ENCODE results near the gene HPD. TPM values are rescaled to one million over a fixed set of nuclear protein-coding genes. Genes with fewer than 3 reads are reported as not detected.

HPD gene
- polyA plus RNA-seq, 3 donors: 0.19 to 0.75 TPM; not detected in 1

- Histone ChIP-seq H2AFZ (ENCODE audit: insufficient read depth, low read depth, low read length, poor library complexity, severe bottlenecking) (peak overlapping the region; percentile 85), H3K9me3 (replicated peaks in 1 of 2; ENCODE audit: control insufficient read depth in 1 of 2, insufficient read depth in 1 of 2, low read length in 2 of 2) (no peaks in the 10 kb centered on the region), H3K9ac (ENCODE audit: insufficient read depth, low read length, poor library complexity, severe bottlenecking) (peak overlapping the region; percentile 95), H3K79me2 (ENCODE audit: insufficient read depth, low read length) (peaks cover 82% of the 10 kb centered on the region), H4K20me1 (ENCODE audit: insufficient read depth, low read length) (peaks cover 56% of the 10 kb centered on the region), H3K4me3 (replicated peaks in 1 of 3; ENCODE audit: low read depth in 2 of 3, low read length in 3 of 3) (peak overlapping the region; percentile 86 to 100 (median 89)), H3K36me3 (replicated peaks in 1 of 2; ENCODE audit: control insufficient read depth in 1 of 2, insufficient read depth in 2 of 2, low read length in 2 of 2) (peaks cover 15 to 28% of the 10 kb centered on the region in 2 donors), H3K4me1 (ENCODE audit: control insufficient read depth in 1 of 2, insufficient read depth in 2 of 2, low read length in 2 of 2) (peaks cover 36 to 61% of the 10 kb centered on the region in 2 donors), H3K4me2 (replicated peaks; ENCODE audit: extremely low read depth, low read length, poor library complexity, severe bottlenecking) (peak overlapping the region; percentile 100), H3K27me3 (ENCODE audit: control insufficient read depth in 2 of 2, insufficient read depth in 2 of 2, low read length in 2 of 2) (no peaks in the 10 kb centered on the region), H3K27ac (ENCODE audit: low read depth in 1 of 2, low read length in 2 of 2) (peak overlapping the region; percentile 93 to 95)
- TF ChIP-seq, protein P1, sequence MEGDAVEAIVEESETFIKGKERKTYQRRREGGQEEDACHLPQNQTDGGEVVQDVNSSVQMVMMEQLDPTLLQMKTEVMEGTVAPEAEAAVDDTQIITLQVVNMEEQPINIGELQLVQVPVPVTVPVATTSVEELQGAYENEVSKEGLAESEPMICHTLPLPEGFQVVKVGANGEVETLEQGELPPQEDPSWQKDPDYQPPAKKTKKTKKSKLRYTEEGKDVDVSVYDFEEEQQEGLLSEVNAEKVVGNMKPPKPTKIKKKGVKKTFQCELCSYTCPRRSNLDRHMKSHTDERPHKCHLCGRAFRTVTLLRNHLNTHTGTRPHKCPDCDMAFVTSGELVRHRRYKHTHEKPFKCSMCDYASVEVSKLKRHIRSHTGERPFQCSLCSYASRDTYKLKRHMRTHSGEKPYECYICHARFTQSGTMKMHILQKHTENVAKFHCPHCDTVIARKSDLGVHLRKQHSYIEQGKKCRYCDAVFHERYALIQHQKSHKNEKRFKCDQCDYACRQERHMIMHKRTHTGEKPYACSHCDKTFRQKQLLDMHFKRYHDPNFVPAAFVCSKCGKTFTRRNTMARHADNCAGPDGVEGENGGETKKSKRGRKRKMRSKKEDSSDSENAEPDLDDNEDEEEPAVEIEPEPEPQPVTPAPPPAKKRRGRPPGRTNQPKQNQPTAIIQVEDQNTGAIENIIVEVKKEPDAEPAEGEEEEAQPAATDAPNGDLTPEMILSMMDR (IDR thresholded peaks at IDR 0.05): no peak
- DNase-seq: peak; percentile 84 to 90 (median 85)
- Mint-ChIP-seq H3K4me3 (peak overlapping the region; percentile 94 to 98), H3K4me1 (peaks cover 38% of the 10 kb centered on the region), H3K9me3 (peaks cover 0 to 1% (median 0%) of the 10 kb centered on the region in 7 donors), H3K27me3 (ENCODE audit: low read depth in 3 of 3) (peaks cover 0 to 4% (median 3%) of the 10 kb centered on the region in 3 donors), H3K36me3 (peaks cover 12 to 26% of the 10 kb centered on the region in 2 donors), H3K27ac (peak overlapping the region; percentile 99 to 100 (median 100))
- intact Hi-C loops (cut with micrococcal nuclease): loop anchor here in 1 of 2 donors (1.0 kb wide), 1 partner anchor 8 kb away; no protein-coding TSS in a partner anchor
- under 1% methylated on average over 51 of the region's 65 CpGs for WGBS (ENCODE audit: insufficient coverage)
These were observed 55.6 kb downstream of the HPD start for GRCh38 chr12:121802843-121803698.

DNA sequence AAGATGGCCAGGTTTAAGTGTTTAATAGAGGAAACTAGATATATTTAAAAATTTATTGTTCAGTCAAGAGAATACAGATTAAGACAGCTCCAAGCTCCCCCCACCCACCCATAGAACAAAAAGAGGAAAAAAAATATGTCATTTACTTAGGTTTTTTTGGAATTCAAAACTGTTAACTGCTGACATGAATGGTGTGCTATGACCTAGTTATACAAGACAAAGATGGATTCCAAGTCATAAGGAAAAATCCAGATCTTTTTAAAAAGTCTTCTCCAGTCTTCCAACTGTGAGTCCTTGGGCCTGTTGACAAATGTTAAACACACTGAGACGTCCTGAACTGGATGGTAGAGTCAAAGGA, 56.2 kb downstream of the HPD start:
- peak overlapping the region; percentile 85 for H2AFZ ChIP-seq (ENCODE audit: insufficient read depth, low read depth, low read length, poor library complexity, severe bottlenecking)
- H3K4me2 ChIP-seq (replicated peaks; ENCODE audit: extremely low read depth, low read length, poor library complexity, severe bottlenecking): peak overlapping the region; percentile 100
- H3K4me1 ChIP-seq (ENCODE audit: control insufficient read depth in 1 of 2, insufficient read depth in 2 of 2, low read length in 2 of 2): peaks cover 39 to 61% of the 10 kb centered on the region in 2 donors
- H3K9ac ChIP-seq (ENCODE audit: insufficient read depth, low read length, poor library complexity, severe bottlenecking): peak overlapping the region; percentile 95
- H4K20me1 ChIP-seq (ENCODE audit: insufficient read depth, low read length): peaks cover 56% of the 10 kb centered on the region
- peaks cover 0 to 1% (median 0%) of the 10 kb centered on the region in 7 donors for H3K9me3 Mint-ChIP-seq
- peaks cover 82% of the 10 kb centered on the region for H3K79me2 ChIP-seq (ENCODE audit: insufficient read depth, low read length)
- H3K27ac Mint-ChIP-seq: peak overlapping the region; percentile 99 to 100 (median 100)
- H3K36me3 Mint-ChIP-seq: peaks cover 15 to 25% of the 10 kb centered on the region in 2 donors
- H3K4me3 Mint-ChIP-seq: peak overlapping the region; percentile 94 to 98
- peak overlapping the region; percentile 93 to 95 for H3K27ac ChIP-seq (ENCODE audit: low read depth in 1 of 2, low read length in 2 of 2)
- peaks cover 40% of the 10 kb centered on the region for H3K4me1 Mint-ChIP-seq
- intact Hi-C loops (cut with micrococcal nuclease): no loop called here
- peak overlapping the region; percentile 86 to 100 (median 89) for H3K4me3 ChIP-seq (replicated peaks in 1 of 3; ENCODE audit: low read depth in 2 of 3, low read length in 3 of 3)
- no CpG with 5 or more reads among the region's 1 CpG for WGBS (ENCODE audit: insufficient coverage)
- peaks cover 14 to 26% of the 10 kb centered on the region in 2 donors for H3K36me3 ChIP-seq (replicated peaks in 1 of 2; ENCODE audit: control insufficient read depth in 1 of 2, insufficient read depth in 2 of 2, low read length in 2 of 2)
- H3K27me3 ChIP-seq (ENCODE audit: control insufficient read depth in 2 of 2, insufficient read depth in 2 of 2, low read length in 2 of 2): no peaks in the 10 kb centered on the region
- TF ChIP-seq, protein P1 (IDR thresholded peaks at IDR 0.05): no peak
- peaks cover 0 to 4% (median 3%) of the 10 kb centered on the region in 3 donors for H3K27me3 Mint-ChIP-seq (ENCODE audit: low read depth in 3 of 3)
- H3K9me3 ChIP-seq (replicated peaks in 1 of 2; ENCODE audit: control insufficient read depth in 1 of 2, insufficient read depth in 1 of 2, low read length in 2 of 2): no peaks in the 10 kb centered on the region
- DNase-seq: no peak
